ENCODE data around the gene EVI5L. TPM values are rescaled to one million over a fixed set of nuclear protein-coding genes. Genes with fewer than 3 reads are reported as not detected.

The EVI5L gene
- total RNA-seq, 4 donors from 2014 or later = 17.5 to 24.6 (median 20.4) TPM

DNA sequence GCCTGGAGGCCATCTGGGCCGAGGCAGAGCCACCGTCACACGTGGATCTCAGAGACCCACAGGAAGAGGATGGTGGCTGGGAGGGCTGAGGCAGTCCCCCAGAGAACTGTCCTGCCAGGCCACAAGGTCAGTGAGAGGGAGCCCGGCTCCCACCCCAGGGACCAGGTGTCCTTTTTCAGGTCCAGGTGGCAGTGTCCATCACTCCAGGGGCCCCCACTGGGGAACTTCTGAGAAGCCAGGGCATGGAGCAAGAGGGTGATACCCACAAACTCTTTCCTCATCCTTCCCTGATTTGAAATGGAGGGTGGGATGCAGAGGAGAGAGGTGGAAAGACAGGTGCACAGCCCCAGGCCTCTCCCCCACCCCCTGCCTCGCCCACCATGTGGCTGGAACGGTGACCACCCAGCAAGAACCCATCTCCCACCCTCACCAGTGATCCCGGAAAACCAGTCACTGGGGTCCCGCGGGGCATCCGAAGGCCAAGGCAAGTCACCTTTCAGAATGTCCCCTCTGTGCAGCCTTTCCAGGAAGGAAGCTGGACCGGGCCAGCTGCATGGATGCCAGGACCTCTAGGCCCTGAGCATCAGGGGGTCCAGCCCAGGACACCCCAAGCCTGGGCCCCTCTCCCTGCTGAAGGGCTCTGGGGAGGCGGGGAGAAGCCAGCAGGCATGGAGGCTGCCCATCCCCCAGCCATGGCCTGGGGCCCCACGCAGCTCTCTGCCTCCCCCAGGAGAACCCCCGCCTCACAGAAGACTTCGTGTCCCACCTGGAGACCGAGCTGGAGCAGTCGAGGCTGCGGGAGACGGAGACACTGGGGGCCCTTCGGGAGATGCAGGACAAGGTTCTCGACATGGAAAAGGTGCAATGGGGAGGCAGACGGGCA, 30.1 kb downstream of the EVI5L start:
- intact Hi-C loops (cut with DNase I; ENCODE audit: low total_unique reads) = loop anchor here (10.0 kb wide), 1 partner anchor 145 kb away; the partner anchor contains the start of gene ELAVL1
- no peaks in the 10 kb centered on the region for H3K4me1 ChIP-seq
- ATAC-seq = no peak
- in situ Hi-C loops (cut with MboI; ENCODE audit: low sequenced_read_pairs in 4 of 4) = no loop called here
- H3K27me3 ChIP-seq = peaks cover 16 to 33% (median 27%) of the 10 kb centered on the region in 3 donors
- DNase-seq = no peak
- H3K9me3 ChIP-seq = no peaks in the 10 kb centered on the region
- H3K36me3 ChIP-seq = no peaks in the 10 kb centered on the region
- TF ChIP-seq, protein P1, sequence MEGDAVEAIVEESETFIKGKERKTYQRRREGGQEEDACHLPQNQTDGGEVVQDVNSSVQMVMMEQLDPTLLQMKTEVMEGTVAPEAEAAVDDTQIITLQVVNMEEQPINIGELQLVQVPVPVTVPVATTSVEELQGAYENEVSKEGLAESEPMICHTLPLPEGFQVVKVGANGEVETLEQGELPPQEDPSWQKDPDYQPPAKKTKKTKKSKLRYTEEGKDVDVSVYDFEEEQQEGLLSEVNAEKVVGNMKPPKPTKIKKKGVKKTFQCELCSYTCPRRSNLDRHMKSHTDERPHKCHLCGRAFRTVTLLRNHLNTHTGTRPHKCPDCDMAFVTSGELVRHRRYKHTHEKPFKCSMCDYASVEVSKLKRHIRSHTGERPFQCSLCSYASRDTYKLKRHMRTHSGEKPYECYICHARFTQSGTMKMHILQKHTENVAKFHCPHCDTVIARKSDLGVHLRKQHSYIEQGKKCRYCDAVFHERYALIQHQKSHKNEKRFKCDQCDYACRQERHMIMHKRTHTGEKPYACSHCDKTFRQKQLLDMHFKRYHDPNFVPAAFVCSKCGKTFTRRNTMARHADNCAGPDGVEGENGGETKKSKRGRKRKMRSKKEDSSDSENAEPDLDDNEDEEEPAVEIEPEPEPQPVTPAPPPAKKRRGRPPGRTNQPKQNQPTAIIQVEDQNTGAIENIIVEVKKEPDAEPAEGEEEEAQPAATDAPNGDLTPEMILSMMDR (IDR thresholded peaks at IDR 0.05 in 4 of 5, conservative IDR thresholded peaks at IDR 0.05 in 1 of 5) = no peak
- no peak for TF ChIP-seq POLR2A (IDR thresholded peaks at IDR 0.05)
- no peak overlapping the region for H3K4me3 ChIP-seq
- no peak overlapping the region for H3K27ac ChIP-seq

- H3K27me3 ChIP-seq = peaks cover 18 to 40% (median 35%) of the 10 kb centered on the region in 3 donors
- H3K27ac ChIP-seq = no peak overlapping the region
- ATAC-seq = no peak
- TF ChIP-seq, protein P1 (IDR thresholded peaks at IDR 0.05 in 4 of 5, conservative IDR thresholded peaks at IDR 0.05 in 1 of 5) = no peak
- TF ChIP-seq POLR2A (IDR thresholded peaks at IDR 0.05) = no peak
- intact Hi-C loops (cut with DNase I; ENCODE audit: low total_unique reads) (no loop called here), in situ Hi-C loops (cut with MboI; ENCODE audit: low sequenced_read_pairs in 4 of 4) (no loop called here)
- H3K36me3 ChIP-seq = no peaks in the 10 kb centered on the region
- DNase-seq = no peak
- H3K4me1 ChIP-seq = no peaks in the 10 kb centered on the region
- no peak overlapping the region for H3K4me3 ChIP-seq
- H3K9me3 ChIP-seq = no peaks in the 10 kb centered on the region
These were observed 30.9 kb downstream of the EVI5L start for GRCh38 chr19:7860714-7861618.

DNA sequence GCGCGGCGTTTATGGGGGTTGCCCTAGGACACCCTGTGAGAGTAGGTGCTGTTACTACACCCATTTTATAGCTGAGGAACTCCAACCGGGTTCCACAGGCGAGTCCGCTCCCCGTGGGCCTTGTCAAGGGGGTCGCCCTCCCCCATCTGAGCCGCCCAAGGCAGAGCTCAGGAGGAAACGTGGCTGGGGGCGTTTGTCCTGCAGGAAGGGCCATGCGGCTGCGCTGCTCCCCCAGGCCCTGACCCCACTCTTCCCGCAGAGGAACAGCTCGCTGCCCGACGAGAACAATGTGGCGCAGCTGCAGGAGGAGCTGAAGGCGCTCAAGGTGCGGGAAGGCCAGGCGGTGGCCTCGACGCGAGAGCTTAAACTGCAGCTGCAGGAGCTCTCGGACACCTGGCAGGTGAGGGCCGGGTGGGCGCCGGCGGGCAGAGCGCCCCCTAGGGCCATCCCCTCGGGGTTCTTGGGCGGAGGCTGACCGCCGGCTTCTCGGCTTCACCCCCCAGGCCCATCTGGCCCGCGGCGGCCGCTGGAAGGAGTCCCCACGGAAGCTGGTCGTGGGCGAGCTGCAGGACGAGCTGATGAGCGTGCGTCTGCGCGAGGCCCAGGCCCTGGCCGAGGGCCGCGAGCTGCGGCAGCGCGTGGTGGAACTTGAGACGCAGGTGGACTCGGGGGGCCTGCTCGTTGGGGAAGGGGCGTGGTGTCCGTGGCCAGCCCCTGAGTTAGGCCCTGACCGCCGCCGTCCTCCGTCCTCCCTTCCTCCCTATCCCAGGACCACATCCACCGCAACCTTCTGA, 31.8 kb downstream of the EVI5L start:
- intact Hi-C loops (cut with DNase I; ENCODE audit: low total_unique reads) = no loop called here
- TF ChIP-seq, protein P1 (IDR thresholded peaks at IDR 0.05 in 4 of 5, conservative IDR thresholded peaks at IDR 0.05 in 1 of 5) = no peak
- no peak for TF ChIP-seq POLR2A (IDR thresholded peaks at IDR 0.05)
- Histone ChIP-seq H3K4me3 (no peak overlapping the region), H3K27me3 (peaks cover 23 to 49% (median 41%) of the 10 kb centered on the region in 3 donors), H3K36me3 (no peaks in the 10 kb centered on the region), H3K27ac (no peak overlapping the region), H3K9me3 (no peaks in the 10 kb centered on the region), H3K4me1 (no peaks in the 10 kb centered on the region)
- no peak for DNase-seq
- no peak for ATAC-seq
- in situ Hi-C loops (cut with MboI; ENCODE audit: low sequenced_read_pairs in 4 of 4) = no loop called here

- in situ Hi-C loops (cut with MboI; ENCODE audit: low sequenced_read_pairs in 4 of 4) (no loop called here), intact Hi-C loops (cut with DNase I; ENCODE audit: low total_unique reads) (no loop called here)
- DNase-seq (no peak), ATAC-seq (no peak)
- TF ChIP-seq, protein P1 (IDR thresholded peaks at IDR 0.05 in 4 of 5, conservative IDR thresholded peaks at IDR 0.05 in 1 of 5) = no peak
- TF ChIP-seq POLR2A (IDR thresholded peaks at IDR 0.05) = no peak
- Histone ChIP-seq H3K4me3 (no peak overlapping the region), H3K27ac (no peak overlapping the region), H3K9me3 (no peaks in the 10 kb centered on the region), H3K27me3 (peaks cover 29 to 55% (median 47%) of the 10 kb centered on the region in 3 donors), H3K36me3 (no peaks in the 10 kb centered on the region), H3K4me1 (no peaks in the 10 kb centered on the region)
These were observed 32.5 kb downstream of the EVI5L start for GRCh38 chr19:7862413-7862951.
